HEK293 (cell line): Measurements from ENCODE around the gene MAML1.
A peak's percentile ranks its signal among the peaks of the same experiment; 100 is the strongest.

Experiments
- BCL11B ChIP-seq: fragments of 450-650 bp; formaldehyde crosslinking; IDR thresholded peaks from 2 replicates; pipeline ENCODE4 v1.5.1; 2016; ENCODE audit warnings: low read depth, missing biosample characterization, missing genetic modification characterization
- GLIS1 ChIP-seq: fragments of 450-650 bp; formaldehyde crosslinking; IDR thresholded peaks from 2 replicates; pipeline ENCODE4 v1.5.1; 2016; ENCODE audit warnings: missing biosample characterization, missing genetic modification characterization
- KLF10 ChIP-seq: fragments of 450-650 bp; IDR thresholded peaks from 2 replicates; pipeline ENCODE4 v1.5.1; 2018; ENCODE audit warnings: missing biosample characterization, mild to moderate bottlenecking, missing genetic modification characterization
- KLF8 ChIP-seq: fragments of 450-650 bp; formaldehyde crosslinking; IDR thresholded peaks from 2 replicates; pipeline ENCODE4 v1.5.1; 2016; ENCODE audit warnings: missing biosample characterization, missing genetic modification characterization
- MZF1 ChIP-seq: fragments of 450-650 bp; formaldehyde crosslinking; IDR thresholded peaks from 2 replicates; pipeline ENCODE4 v1.5.1; 2017; ENCODE audit warnings: missing biosample characterization, missing genetic modification characterization, borderline replicate concordance
- OVOL3 ChIP-seq: fragments of 450-650 bp; formaldehyde crosslinking; IDR thresholded peaks from 2 replicates; pipeline ENCODE4 v1.5.1; 2016; ENCODE audit warnings: missing biosample characterization, missing genetic modification characterization
- PRDM10 ChIP-seq: fragments of 450-650 bp; formaldehyde crosslinking; IDR thresholded peaks from 2 replicates; pipeline ENCODE4 v1.5.1; 2016; ENCODE audit warnings: missing biosample characterization, missing genetic modification characterization
- SP2 ChIP-seq: fragments of 450-650 bp; formaldehyde crosslinking; IDR thresholded peaks from 2 replicates; pipeline ENCODE4 v1.5.1; 2016; ENCODE audit warnings: missing biosample characterization, missing genetic modification characterization
- ZBTB17 ChIP-seq: fragments of 450-650 bp; formaldehyde crosslinking; IDR thresholded peaks from 2 replicates; pipeline ENCODE4 v1.5.1; 2016; ENCODE audit warnings: missing biosample characterization, missing genetic modification characterization
- ZBTB44 ChIP-seq: fragments of 450-650 bp; IDR thresholded peaks from 2 replicates; pipeline ENCODE4 v1.5.1; 2018; ENCODE audit warnings: missing biosample characterization, mild to moderate bottlenecking, missing genetic modification characterization
- ZFP69B ChIP-seq: fragments of 450-650 bp; formaldehyde crosslinking; IDR thresholded peaks from 2 replicates; pipeline ENCODE4 v1.5.1; 2016; ENCODE audit warnings: missing biosample characterization, missing genetic modification characterization
- ZIC2 ChIP-seq: fragments of 450-650 bp; formaldehyde crosslinking; IDR thresholded peaks from 2 replicates; pipeline ENCODE4 v1.5.1; 2016; ENCODE audit warnings: missing biosample characterization, missing genetic modification characterization
- ZNF10 ChIP-seq: fragments of 450-650 bp; formaldehyde crosslinking; IDR thresholded peaks from 2 replicates; pipeline ENCODE4 v1.5.1; 2017; ENCODE audit warnings: missing biosample characterization, missing genetic modification characterization
- ZNF132 ChIP-seq: fragments of 450-650 bp; formaldehyde crosslinking; IDR thresholded peaks from 2 replicates; pipeline ENCODE4 v1.5.1; 2017; ENCODE audit warnings: missing biosample characterization, missing genetic modification characterization, borderline replicate concordance
- ZNF223 ChIP-seq: fragments of 450-650 bp; formaldehyde crosslinking; IDR thresholded peaks from 2 replicates; pipeline ENCODE4 v1.5.1; 2016; ENCODE audit warnings: missing biosample characterization, missing genetic modification characterization
- ZNF335 ChIP-seq: fragments of 450-650 bp; formaldehyde crosslinking; conservative IDR thresholded peaks from 2 replicates; pipeline ENCODE4 v1.5.1; 2016; ENCODE audit warnings: missing biosample characterization, missing genetic modification characterization
- ZNF433 ChIP-seq: fragments of 450-650 bp; formaldehyde crosslinking; IDR thresholded peaks from 2 replicates; pipeline ENCODE4 v1.5.1; 2016; ENCODE audit warnings: missing biosample characterization, missing genetic modification characterization, low read depth
- ZNF560 ChIP-seq: fragments of 450-650 bp; formaldehyde crosslinking; IDR thresholded peaks from 2 replicates; pipeline ENCODE4 v1.5.1; 2017; ENCODE audit warnings: missing biosample characterization, missing genetic modification characterization, borderline replicate concordance
- ZNF561 ChIP-seq: fragments of 450-650 bp; IDR thresholded peaks from 2 replicates; pipeline ENCODE4 v1.5.1; 2018; ENCODE audit warnings: missing biosample characterization, missing genetic modification characterization, borderline replicate concordance
- ZNF629 ChIP-seq: fragments of 450-650 bp; formaldehyde crosslinking; IDR thresholded peaks from 2 replicates; pipeline ENCODE4 v1.5.1; 2017; ENCODE audit warnings: missing biosample characterization, missing genetic modification characterization
- ZNF658 ChIP-seq: fragments of 450-650 bp; formaldehyde crosslinking; IDR thresholded peaks from 2 replicates; pipeline ENCODE4; 2016; ENCODE audit warnings: missing biosample characterization, missing genetic modification characterization
- ZNF660 ChIP-seq: fragments of 450-650 bp; IDR thresholded peaks from 2 replicates; pipeline ENCODE4 v1.5.1; 2018; ENCODE audit warnings: missing biosample characterization, mild to moderate bottlenecking, missing genetic modification characterization
- ZXDB ChIP-seq: fragments of 450-650 bp; formaldehyde crosslinking; IDR thresholded peaks from 2 replicates; pipeline ENCODE4 v1.5.1; 2016; ENCODE audit warnings: missing biosample characterization, missing genetic modification characterization
- TF ChIP-seq, protein P1 (sequence below): fragments of 450-650 bp; formaldehyde crosslinking; IDR thresholded peaks from 2 replicates; pipeline ENCODE4 v1.5.1; 2016; ENCODE audit warnings: missing biosample characterization, missing genetic modification characterization
- TF ChIP-seq, protein P2 (sequence below): fragments of 450-650 bp; formaldehyde crosslinking; conservative IDR thresholded peaks from 2 replicates; pipeline ENCODE4 v1.5.1; 2016; ENCODE audit warnings: low read depth, missing biosample characterization, missing genetic modification characterization

The MAML1 gene

DNA sequence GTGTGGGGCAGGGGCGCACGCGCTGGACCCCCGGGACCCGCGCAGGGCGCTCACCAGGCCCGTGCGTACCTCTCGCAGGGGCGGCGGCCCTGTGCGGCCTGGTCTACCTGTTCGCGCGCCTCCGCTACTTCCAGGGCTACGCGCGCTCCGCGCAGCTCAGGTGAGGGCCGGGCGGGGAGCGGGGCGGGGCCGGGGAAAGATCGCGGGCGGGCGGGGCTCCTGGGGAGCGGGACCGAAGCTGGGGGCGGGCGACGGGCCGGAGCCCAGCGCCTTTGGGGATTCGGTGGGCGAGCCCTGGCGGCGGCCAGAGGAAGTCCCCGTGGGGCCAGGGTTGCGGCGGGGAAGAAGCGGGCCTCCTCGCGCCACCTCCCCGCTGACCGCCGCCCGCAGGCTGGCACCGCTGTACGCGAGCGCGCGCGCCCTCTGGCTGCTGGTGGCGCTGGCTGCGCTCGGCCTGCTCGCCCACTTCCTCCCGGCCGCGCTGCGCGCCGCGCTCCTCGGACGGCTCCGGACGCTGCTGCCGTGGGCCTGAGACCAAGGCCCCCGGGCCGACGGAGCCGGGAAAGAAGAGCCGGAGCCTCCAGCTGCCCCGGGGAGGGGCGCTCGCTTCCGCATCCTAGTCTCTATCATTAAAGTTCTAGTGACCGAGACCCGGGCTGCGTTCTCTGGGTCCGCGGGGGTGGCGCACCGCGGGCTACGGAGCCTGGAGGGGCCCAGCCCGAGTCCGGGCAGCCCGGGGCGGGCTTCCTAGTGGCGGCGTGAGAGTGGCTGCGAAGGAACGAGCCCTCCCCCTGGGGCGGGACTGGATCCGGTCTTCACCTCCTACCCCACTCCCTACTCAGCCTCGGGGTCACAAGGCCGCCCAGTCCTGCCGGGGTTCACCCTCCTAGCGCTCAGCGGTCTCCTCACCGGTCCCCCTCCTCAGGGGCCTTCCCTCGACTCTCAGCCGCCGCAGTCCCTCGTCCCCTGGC is 63.5 kb downstream of the MAML1 start (continued):
- TF ChIP-seq PRDM10 (tag by site-specific recombination): 0 out of 2 replicates have a peak, but pooled peaks have one; percentile 21
- TF ChIP-seq ZNF658: no peak
- peak; percentile 34; the same call in 1 of the 2 replicates for TF ChIP-seq ZNF10 (tag by site-specific recombination)
- 0 out of 2 replicates have a peak, but pooled peaks have one; percentile 15 for TF ChIP-seq ZNF629 (tag by site-specific recombination)
- TF ChIP-seq ZBTB44 (tag by site-specific recombination): peak; percentile 53; the same call in 1 of the 2 replicates
- no peak for TF ChIP-seq ZNF560 (tag by site-specific recombination)
- peak; percentile 62 for TF ChIP-seq KLF8 (tag by site-specific recombination)
- TF ChIP-seq, protein P1, sequence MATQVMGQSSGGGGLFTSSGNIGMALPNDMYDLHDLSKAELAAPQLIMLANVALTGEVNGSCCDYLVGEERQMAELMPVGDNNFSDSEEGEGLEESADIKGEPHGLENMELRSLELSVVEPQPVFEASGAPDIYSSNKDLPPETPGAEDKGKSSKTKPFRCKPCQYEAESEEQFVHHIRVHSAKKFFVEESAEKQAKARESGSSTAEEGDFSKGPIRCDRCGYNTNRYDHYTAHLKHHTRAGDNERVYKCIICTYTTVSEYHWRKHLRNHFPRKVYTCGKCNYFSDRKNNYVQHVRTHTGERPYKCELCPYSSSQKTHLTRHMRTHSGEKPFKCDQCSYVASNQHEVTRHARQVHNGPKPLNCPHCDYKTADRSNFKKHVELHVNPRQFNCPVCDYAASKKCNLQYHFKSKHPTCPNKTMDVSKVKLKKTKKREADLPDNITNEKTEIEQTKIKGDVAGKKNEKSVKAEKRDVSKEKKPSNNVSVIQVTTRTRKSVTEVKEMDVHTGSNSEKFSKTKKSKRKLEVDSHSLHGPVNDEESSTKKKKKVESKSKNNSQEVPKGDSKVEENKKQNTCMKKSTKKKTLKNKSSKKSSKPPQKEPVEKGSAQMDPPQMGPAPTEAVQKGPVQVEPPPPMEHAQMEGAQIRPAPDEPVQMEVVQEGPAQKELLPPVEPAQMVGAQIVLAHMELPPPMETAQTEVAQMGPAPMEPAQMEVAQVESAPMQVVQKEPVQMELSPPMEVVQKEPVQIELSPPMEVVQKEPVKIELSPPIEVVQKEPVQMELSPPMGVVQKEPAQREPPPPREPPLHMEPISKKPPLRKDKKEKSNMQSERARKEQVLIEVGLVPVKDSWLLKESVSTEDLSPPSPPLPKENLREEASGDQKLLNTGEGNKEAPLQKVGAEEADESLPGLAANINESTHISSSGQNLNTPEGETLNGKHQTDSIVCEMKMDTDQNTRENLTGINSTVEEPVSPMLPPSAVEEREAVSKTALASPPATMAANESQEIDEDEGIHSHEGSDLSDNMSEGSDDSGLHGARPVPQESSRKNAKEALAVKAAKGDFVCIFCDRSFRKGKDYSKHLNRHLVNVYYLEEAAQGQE (tag by site-specific recombination): no peak
- TF ChIP-seq ZNF561 (tag by site-specific recombination): 0 out of 2 replicates have a peak, but pooled peaks have one; percentile 80
- peak; percentile 80; the same call in 1 of the 2 replicates for TF ChIP-seq KLF10 (tag by site-specific recombination)
- TF ChIP-seq ZNF132 (tag by site-specific recombination): no peak
- 0 out of 2 replicates have a peak, but pooled peaks have one; percentile 42 for TF ChIP-seq MZF1 (tag by site-specific recombination)
- TF ChIP-seq BCL11B: 0 out of 2 replicates have a peak, but pooled peaks have one; percentile 11
- TF ChIP-seq ZNF433 (tag by site-specific recombination): no peak
- TF ChIP-seq ZNF660 (tag by site-specific recombination): peak; percentile 93
- peak; percentile 55 for TF ChIP-seq ZIC2 (tag by site-specific recombination)
- peak; percentile 82 for TF ChIP-seq SP2
- peak; percentile 81; the same call in 1 of the 2 replicates for TF ChIP-seq ZFP69B (tag by site-specific recombination)
- peak; percentile 16 for TF ChIP-seq GLIS1 (tag by site-specific recombination)
- peak; percentile 33 for TF ChIP-seq ZBTB17
- TF ChIP-seq OVOL3 (tag by site-specific recombination): no peak
- TF ChIP-seq ZNF335: peak; percentile 88
- TF ChIP-seq, protein P2, sequence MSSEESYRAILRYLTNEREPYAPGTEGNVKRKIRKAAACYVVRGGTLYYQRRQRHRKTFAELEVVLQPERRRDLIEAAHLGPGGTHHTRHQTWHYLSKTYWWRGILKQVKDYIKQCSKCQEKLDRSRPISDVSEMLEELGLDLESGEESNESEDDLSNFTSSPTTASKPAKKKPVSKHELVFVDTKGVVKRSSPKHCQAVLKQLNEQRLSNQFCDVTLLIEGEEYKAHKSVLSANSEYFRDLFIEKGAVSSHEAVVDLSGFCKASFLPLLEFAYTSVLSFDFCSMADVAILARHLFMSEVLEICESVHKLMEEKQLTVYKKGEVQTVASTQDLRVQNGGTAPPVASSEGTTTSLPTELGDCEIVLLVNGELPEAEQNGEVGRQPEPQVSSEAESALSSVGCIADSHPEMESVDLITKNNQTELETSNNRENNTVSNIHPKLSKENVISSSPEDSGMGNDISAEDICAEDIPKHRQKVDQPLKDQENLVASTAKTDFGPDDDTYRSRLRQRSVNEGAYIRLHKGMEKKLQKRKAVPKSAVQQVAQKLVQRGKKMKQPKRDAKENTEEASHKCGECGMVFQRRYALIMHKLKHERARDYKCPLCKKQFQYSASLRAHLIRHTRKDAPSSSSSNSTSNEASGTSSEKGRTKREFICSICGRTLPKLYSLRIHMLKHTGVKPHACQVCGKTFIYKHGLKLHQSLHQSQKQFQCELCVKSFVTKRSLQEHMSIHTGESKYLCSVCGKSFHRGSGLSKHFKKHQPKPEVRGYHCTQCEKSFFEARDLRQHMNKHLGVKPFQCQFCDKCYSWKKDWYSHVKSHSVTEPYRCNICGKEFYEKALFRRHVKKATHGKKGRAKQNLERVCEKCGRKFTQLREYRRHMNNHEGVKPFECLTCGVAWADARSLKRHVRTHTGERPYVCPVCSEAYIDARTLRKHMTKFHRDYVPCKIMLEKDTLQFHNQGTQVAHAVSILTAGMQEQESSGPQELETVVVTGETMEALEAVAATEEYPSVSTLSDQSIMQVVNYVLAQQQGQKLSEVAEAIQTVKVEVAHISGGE (tag by site-specific recombination): peak; percentile 47; the same call in 1 of the 2 replicates
- TF ChIP-seq ZXDB: peak; percentile 46
- TF ChIP-seq ZNF223: no peak
